Measurements from ENCODE around the gene METTL22. TPM values are rescaled to one million over a fixed set of nuclear protein-coding genes. Genes with fewer than 3 reads are reported as not detected.
"Not testable (repeated sequence)": the region's sequence is repeated elsewhere in the genome, so short reads cannot be mapped to it uniquely, and the experiment has no call there.

METTL22 gene
- total RNA-seq, 1 donor from 2014 or later, result 23.8 TPM

GRCh38 chr16:8631818-8632465, 10.4 kb downstream of the METTL22 start:
- no peak for DNase-seq (ENCODE audit: low spot score)

- peak; percentile 23 for DNase-seq (ENCODE audit: low spot score)
Observed at GRCh38 chr16:8632675-8633182, 11.2 kb downstream of the METTL22 start.

- DNase-seq (ENCODE audit: low spot score), result no peak
Observed at GRCh38 chr16:8634991-8635736, 13.7 kb downstream of the METTL22 start.

GRCh38 chr16:8639694-8640093, 18.2 kb downstream of the METTL22 start:
- DNase-seq (ENCODE audit: low spot score), result no peak

GRCh38 chr16:8641671-8642070, 20.2 kb downstream of the METTL22 start:
- no peak for DNase-seq (ENCODE audit: low spot score)

GRCh38 chr16:8642146-8642545, 20.6 kb downstream of the METTL22 start:
- DNase-seq (ENCODE audit: low spot score), result no peak

- DNase-seq (ENCODE audit: low spot score), result no peak
Observed at GRCh38 chr16:8644211-8645140, 23.0 kb downstream of the METTL22 start.

- DNase-seq (ENCODE audit: low spot score), result no peak
Observed at GRCh38 chr16:8645141-8645521, 23.6 kb downstream of the METTL22 start.

- no peak for DNase-seq (ENCODE audit: low spot score)
Observed at GRCh38 chr16:8645831-8646230, 24.3 kb downstream of the METTL22 start.

GRCh38 chr16:8646326-8647053, 25.0 kb downstream of the METTL22 start:
- no peak for DNase-seq (ENCODE audit: low spot score)

GRCh38 chr16:8647721-8648318, 26.3 kb downstream of the METTL22 start:
- no peak for DNase-seq (ENCODE audit: low spot score)

- DNase-seq (ENCODE audit: low spot score), result no peak
Observed at GRCh38 chr16:8648877-8649276, 27.4 kb downstream of the METTL22 start.

- no peak for DNase-seq (ENCODE audit: low spot score)
Observed at GRCh38 chr16:8649829-8650554, 28.5 kb downstream of the METTL22 start.

GRCh38 chr16:8651958-8652357, 30.5 kb downstream of the METTL22 start:
- DNase-seq (ENCODE audit: low spot score), result not testable (repeated sequence)

- DNase-seq (ENCODE audit: low spot score), result no peak
Observed at GRCh38 chr16:8655184-8655717, 33.8 kb downstream of the METTL22 start.

- no peak for DNase-seq (ENCODE audit: low spot score)
Observed at GRCh38 chr16:8656376-8656775, 34.9 kb downstream of the METTL22 start.

- peak; percentile 61 for DNase-seq (ENCODE audit: low spot score)
Observed at GRCh38 chr16:8660841-8661301, 39.4 kb downstream of the METTL22 start.

- DNase-seq (ENCODE audit: low spot score), result no peak
Observed at GRCh38 chr16:8661703-8662102, 40.2 kb downstream of the METTL22 start.

GRCh38 chr16:8663192-8664089, 41.9 kb downstream of the METTL22 start:
- no peak for DNase-seq (ENCODE audit: low spot score)

All from mucosa of gallbladder (tissue), 1 donor.